DLD1 (cell line): ENCODE data around the gene UNK.
"Not testable (repeated sequence)": the region's sequence is repeated elsewhere in the genome, so short reads cannot be mapped to it uniquely, and the experiment has no call there.

Source experiments
- in situ Hi-C: cut with HindIII; loops from 2 replicates; pipeline ENCODE4 v1.10.0; 2017; ENCODE audit warnings: low sequenced_read_pairs

UNK gene

GRCh38 chr17:75771334-75772281, 13.0 kb upstream of the UNK start:
- in situ Hi-C loops = no loop called here

GRCh38 chr17:75773121-75773807, 11.3 kb upstream of the UNK start:
- in situ Hi-C loops = no loop called here

DNA sequence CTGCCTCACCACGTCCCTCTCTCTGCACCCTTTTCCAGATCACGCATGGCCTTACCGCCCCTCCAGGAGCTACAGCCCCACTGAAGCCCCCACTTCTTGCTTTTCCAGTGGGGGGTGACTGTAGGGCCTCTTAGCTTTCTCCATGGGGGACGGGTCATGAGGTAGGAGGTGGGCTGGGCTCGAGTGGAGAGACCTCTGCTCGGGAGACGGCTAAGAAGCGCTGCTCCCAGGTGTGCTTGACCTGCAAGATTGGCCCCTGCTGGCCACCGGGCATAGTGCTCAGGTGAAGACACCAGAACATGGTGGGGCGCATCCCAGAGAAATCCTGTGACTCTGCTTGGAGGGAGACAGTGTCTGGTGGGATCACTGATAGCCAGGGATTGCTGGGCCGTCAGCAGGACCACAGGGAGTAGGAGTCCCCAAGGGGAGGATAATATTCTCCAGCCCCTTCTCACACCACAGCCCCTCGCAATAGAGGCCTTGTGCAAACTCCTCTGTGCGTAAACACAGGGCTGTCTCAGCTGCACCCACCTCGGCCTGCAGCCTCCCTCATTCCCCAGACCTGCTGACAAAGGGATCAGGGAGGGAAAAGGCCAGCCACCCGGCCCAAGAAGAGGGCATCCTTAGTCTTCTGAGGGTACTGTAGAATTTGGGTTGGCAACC, 10.7 kb upstream of the UNK start:
- in situ Hi-C loops = no loop called here

- in situ Hi-C loops = no loop called here
Measured at GRCh38 chr17:75774471-75774990, 10.1 kb upstream of the UNK start.

GRCh38 chr17:75774991-75775668, 9.5 kb upstream of the UNK start:
- in situ Hi-C loops = no loop called here

DNA sequence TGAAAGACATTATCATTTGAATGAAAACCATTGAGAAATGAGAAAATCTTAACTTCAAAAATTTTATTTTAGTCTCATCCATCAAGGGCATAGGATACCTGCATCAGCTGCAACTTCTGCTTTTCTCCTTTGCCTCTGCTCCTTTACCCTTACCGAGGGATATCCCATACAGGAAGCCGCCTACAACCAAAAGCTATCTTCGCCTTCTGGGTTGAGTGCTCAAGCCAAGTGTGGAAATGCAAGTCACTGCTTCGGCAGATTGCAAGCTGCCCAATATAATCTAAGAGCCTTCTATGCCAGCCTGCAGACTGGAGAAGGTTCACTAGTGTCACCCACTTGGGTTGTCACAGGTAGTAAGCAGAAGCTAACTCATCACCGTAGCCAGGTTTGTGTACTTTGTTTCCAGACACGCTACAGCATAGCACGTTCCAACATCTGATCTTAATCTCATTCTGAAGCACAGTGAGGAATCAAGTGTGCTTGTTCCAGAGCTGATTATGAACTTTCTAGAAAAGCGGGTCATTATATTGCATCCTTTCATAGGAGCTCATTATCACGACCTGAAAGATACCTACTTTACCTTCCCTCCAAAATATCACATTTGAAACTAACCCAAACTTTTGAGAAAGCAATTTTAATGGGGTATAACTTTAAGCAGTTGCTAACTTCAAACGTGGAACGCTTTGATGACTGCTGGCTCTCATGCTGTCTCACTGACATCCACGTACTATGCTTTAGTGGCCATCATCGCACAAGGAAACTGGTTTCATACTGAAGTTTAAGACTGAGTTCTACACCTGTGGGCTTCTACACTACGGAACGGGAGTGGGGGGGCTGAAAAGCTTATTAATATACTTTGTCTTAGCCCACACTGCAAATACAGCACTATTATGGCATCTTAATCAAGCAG, 8.0 kb upstream of the UNK start:
- in situ Hi-C loops = no loop called here

- in situ Hi-C loops = no loop called here
Measured at GRCh38 chr17:75777296-75777922, 7.2 kb upstream of the UNK start.

DNA sequence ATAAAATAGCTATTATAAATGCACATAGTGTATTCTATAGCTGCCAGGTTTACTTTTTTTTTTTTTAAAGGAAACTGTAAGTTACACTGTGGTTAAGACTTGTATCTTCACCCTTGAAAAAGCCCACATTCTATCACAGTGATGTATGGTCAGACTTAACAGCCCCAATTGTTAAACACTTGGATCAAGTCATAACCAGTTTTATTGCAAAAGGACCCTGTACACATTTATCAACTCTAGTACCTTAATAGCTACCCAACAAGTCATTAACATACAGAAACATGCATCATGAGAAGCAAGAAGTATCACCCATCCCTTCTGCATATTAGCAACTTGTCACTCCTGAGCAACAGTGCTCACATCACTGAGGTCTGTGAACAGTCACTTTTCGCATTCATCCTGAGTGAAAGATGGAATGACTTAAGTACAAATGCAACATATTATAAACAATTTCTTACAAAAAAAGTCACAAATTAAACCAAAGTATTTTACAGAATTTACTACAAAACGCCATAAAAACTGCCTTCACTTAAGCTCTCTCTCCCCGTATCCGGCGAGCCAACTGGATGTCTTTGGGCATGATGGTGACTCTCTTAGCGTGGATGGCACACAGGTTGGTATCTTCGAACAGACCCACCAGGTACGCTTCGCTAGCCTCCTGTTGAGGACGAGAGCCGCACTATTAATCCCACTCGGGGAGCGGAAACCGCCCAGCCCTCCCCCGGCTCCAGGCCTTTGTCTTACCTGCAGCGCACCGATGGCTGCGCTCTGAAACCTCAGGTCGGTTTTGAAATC, 6.3 kb upstream of the UNK start:
- in situ Hi-C loops = not testable (repeated sequence)

DNA sequence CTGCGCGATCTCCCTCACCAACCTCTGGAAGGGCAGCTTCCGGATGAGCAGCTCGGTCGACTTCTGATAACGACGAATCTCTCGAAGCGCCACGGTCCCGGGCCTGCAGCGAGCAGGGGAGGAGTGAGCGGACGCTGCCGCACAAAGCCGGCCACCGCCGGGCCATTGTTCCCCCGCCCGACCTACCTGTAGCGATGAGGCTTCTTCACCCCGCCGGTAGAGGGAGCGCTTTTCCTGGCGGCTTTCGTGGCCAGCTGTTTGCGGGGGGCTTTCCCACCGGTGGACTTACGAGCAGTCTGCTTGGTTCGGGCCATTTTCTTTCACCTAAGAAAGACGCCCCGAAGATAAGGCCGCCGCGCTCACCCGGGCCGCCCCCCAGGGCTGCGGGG, 5.8 kb upstream of the UNK start:
- in situ Hi-C loops = no loop called here

DNA sequence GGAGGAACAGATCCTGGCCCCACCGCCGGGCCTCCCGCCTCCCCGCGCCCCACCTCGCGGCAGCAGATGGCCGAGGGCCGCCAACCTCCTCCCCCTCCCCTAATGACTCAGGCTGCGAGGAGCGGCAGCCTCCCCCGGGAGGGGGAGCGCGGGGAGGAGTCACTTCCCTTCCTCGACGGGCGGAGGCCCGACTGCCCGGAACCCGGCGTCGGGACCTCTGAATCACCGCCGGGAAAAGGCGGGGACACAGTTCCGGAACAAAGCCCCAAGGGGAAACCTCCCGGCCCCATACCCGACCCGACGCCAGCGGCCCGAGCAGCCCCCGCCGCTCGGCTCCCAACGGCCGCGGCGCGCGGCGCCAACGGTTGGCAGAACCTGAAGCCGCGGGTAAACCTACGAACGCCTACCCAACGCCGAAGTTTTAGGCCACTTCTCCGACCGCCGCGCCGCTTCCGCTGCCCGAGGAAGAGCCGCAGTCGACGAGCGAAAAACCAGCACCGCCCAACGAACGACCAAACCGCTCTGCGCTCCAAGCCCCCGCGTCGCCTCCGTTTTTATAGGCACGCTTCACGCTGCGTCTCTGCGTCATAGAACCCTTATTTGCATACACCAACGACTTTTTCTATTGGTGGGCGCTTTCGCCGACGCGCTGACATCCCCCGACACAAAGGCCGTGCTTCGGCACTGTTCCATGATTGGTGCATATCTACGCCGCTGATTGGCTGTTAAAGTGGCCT, 5.2 kb upstream of the UNK start:
- in situ Hi-C loops = no loop called here

DNA sequence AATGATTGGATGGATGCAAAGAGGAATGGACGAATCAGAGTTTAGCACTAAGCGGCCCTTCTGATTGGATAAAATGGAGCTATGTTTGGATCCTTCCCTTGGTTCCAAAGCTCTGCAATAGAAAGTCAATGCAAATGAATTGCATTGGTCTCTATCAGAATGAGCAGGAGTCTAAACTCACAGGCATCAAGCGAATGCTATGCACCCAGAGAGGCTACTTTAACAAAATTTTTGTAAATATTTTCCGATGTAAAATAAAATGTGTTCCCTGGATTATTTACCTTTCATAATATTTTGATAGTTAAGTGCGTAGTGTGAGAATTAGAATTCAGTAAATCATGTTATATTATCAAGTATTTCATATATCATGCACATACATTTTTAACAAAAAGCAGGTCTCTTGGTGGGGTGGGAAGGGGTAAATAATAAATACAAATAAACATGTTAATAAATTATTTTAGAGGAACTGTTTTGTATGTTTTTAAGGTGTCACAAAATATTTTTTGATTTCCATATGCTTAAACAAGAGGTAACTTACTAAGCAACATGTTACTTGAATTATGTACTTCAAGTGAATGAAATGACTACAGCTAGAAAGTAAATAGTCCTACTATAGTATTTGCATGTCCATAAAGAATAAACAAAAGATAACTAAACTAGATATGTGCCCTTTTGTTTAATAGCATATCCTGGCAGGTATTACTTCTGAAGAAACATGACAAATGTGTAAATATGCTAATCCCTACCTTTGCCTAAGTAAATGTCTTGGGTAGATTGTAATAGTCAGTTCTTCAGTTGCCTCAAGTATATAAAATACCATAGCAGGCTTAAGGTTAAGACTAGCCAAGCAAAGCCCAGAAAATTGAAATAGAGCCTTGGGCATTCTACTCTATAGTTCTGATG, 4.4 kb upstream of the UNK start:
- in situ Hi-C loops = no loop called here

- in situ Hi-C loops = no loop called here
Measured at GRCh38 chr17:75783069-75783783, 1.4 kb upstream of the UNK start.

DNA sequence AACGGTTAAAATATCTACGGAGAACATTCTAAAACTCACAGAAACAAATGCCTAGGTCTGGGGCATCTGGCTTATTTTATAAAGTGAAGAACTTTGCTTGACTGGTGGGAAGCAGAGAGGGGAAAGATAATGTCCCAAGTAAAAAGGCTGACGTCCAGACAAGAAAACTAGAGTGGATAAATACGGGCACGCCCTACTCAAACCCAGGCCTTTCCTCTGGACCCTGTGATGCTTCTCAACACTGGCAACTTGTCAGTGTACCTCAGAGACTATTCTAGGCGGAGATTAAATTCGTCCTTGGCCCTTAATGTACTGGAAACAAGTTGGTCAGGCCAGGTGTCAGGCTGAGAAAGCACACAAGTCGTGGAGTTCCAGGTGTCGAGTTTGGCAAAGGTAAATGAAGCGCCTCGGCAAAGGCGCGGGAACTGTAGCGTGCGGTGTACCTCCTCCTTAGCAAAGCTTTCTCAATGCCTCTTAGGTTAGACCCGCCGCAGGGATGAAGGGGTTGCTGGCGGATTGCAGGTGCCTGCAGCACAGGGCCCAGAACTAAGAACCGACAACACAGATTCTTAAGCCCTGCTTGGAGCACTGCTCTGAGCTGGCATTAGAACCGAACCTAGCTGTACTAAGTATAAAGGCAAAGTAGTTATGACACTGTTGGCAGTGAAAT, 668 bp upstream of the UNK start:
- in situ Hi-C loops = no loop called here

GRCh38 chr17:75785016-75785890, 647 bp downstream of the UNK start:
- in situ Hi-C loops = no loop called here

DNA sequence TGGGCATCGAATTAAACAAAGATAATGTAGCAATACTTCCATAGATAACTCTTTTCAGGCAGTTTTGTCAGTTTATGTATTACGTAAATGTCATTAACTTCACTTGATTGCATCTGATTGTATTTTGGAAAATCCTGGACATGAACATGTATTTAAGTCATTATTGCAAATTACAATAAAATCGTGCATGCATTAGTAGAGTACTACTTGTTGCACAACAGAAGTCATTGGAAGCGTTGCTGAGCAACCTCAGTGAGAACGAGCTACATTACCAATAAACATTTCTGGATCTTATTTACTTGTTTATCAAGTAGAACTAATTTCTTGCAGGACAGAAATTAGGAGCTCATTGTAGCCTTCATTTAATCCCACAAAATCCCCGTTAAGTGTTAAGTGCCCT, 6.6 kb downstream of the UNK start:
- in situ Hi-C loops = no loop called here
